ENCODE data around the gene STAC3. TPM values are rescaled to one million over a fixed set of nuclear protein-coding genes. Genes with fewer than 3 reads are reported as not detected.

Gene STAC3
- total RNA-seq, 1 experiment from 2014 or later = 2.8 TPM

DNA sequence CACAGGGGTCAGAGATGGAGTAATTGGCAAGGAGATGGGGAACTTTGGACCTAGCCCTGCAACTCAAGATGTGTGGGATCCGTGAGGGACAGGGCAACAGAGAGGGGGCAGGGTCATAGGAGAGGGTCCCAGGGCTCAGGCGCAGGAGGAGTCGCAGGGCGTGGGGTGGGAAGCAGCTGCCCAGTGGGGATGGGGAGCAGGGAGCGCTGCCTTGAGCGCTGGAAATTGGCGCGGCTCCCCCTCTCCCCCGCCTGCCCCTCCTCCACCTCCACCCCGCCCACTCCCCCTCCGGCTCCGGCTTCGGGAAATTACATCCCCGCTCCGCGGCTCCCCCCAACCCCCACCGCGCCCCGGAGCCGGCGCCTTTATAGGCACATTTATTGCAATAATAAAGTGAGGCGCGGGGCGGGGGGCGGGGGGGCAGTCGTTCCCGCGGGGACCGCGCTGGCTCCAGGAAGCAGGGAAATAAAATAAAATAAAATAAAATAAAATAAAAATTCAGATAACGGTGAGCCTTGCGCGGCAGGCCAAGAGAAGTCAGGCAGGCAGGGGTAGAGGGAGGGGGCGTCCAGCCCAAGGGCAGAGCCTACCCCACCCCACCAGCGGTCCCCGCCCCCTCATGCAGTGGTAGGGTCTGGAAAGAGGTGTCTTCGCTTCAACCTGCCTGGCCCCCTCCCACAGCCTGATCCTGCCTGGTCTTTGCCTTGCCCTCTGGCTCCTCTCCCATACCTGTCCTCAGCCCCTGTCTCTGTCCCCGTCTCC is 30.8 kb downstream of the STAC3 start:
- no peak overlapping the region for H2BK5ac ChIP-seq (ENCODE audit: insufficient read length, low read length)
- H3K27me3 Mint-ChIP-seq (ENCODE audit: low read depth) = peaks cover 95% of the 10 kb centered on the region
- no peak for TF ChIP-seq CTCF (conservative IDR thresholded peaks at IDR 0.05)
- no CpG with 5 or more reads among the region's 38 CpGs for WGBS (ENCODE audit: extremely low coverage, insufficient read length, low lambda C conversion rate)
- no peak overlapping the region for H3K23ac ChIP-seq (ENCODE audit: insufficient read length, low read depth, low read length)
- H3K4me2 ChIP-seq (ENCODE audit: insufficient read depth, insufficient read length, low read length) = peak overlapping the region; percentile 34
- no peak overlapping the region for H2BK20ac ChIP-seq (ENCODE audit: low read depth, low read length, poor library complexity, severe bottlenecking)
- no peak overlapping the region for H4K91ac ChIP-seq (ENCODE audit: insufficient read length, low read depth, low read length)
- H2AK5ac ChIP-seq (ENCODE audit: insufficient read length, low read length) = no peak overlapping the region
- no peak overlapping the region for H3K18ac ChIP-seq (ENCODE audit: insufficient read length, low read depth, low read length)
- H3K9ac ChIP-seq (ENCODE audit: extremely low read depth, insufficient read length, low read length) = no peak overlapping the region
- H3K56ac ChIP-seq (ENCODE audit: insufficient read length, low read depth, low read length) = no peak overlapping the region
- H2BK15ac ChIP-seq (ENCODE audit: low read depth, low read length) = no peak overlapping the region
- no peak overlapping the region for H3T11ph ChIP-seq (ENCODE audit: low read length)
- H3K23me2 ChIP-seq (ENCODE audit: insufficient read length, low read depth, low read length, poor library complexity, severe bottlenecking) = peaks cover 7% of the 10 kb centered on the region
- no peaks in the 10 kb centered on the region; a peak in 2 of 7 replicates for H3K36me3 Mint-ChIP-seq (ENCODE audit: insufficient read depth in 1 of 3, low read depth in 3 of 3)
- DNase-seq = no peak
- H3K14ac ChIP-seq (ENCODE audit: insufficient read depth, low read length) = no peak overlapping the region
- peaks cover 56 to 66% of the 10 kb centered on the region in 2 experiments for H3K4me1 Mint-ChIP-seq
- H3K4ac ChIP-seq (ENCODE audit: low read depth, low read length) = no peak overlapping the region
- H3K79me1 ChIP-seq (ENCODE audit: insufficient read depth, low read depth, low read length, poor library complexity, severe bottlenecking) = no peaks in the 10 kb centered on the region
- H3K79me2 ChIP-seq (ENCODE audit: insufficient read depth, low read length) = no peaks in the 10 kb centered on the region
- peaks cover 3% of the 10 kb centered on the region for H4K20me1 ChIP-seq (ENCODE audit: control insufficient read depth, insufficient read depth, insufficient read length)
- H2BK12ac ChIP-seq (ENCODE audit: insufficient read length, low read depth, low read length) = no peak overlapping the region
- no peaks in the 10 kb centered on the region for H3K9me3 ChIP-seq (ENCODE audit: control insufficient read depth, low read depth, low read length)
- H3K4me1 ChIP-seq (ENCODE audit: insufficient read depth, low read length) = no peaks in the 10 kb centered on the region; the same call in 1 of the 2 replicates
- H4K5ac ChIP-seq (ENCODE audit: insufficient read length, low read depth, low read length) = no peak overlapping the region
- H3K9me3 Mint-ChIP-seq = peaks cover 0 to 5% of the 10 kb centered on the region in 2 experiments; a peak in 3 of 5 replicates
- no peak overlapping the region for H3K27ac ChIP-seq (ENCODE audit: insufficient read length, low read depth, low read length)
- peak overlapping the region; percentile 36 to 75 for H3K4me3 Mint-ChIP-seq
- H3K27ac Mint-ChIP-seq = no peak overlapping the region
- no peak overlapping the region for H4K8ac ChIP-seq (replicated peaks; ENCODE audit: insufficient read length, low read depth, low read length)
- H2BK120ac ChIP-seq (ENCODE audit: low read depth, low read length, poor library complexity, severe bottlenecking) = no peak overlapping the region
- H2AFZ ChIP-seq (ENCODE audit: low read length) = no peak overlapping the region
- H3K27me3 ChIP-seq (ENCODE audit: insufficient read depth, low read length) = peaks cover 77% of the 10 kb centered on the region

All from H9 (cell line).